ENCODE results near the gene HADHB.
"Not testable (repeated sequence)": the region's sequence is repeated elsewhere in the genome, so short reads cannot be mapped to it uniquely, and the experiment has no call there.

Gene HADHB

GRCh38 chr2:26245231-26245732, 543 bp downstream of the HADHB start:
- peak; percentile 33 to 37 for DNase-seq (ENCODE audit: low read depth in 2 of 2)

GRCh38 chr2:26245810-26246209, 1.1 kb downstream of the HADHB start:
- DNase-seq (ENCODE audit: low read depth in 2 of 2), result no peak

- no peak for DNase-seq (ENCODE audit: low read depth in 2 of 2)
These were observed 2.1 kb downstream of the HADHB start for GRCh38 chr2:26246818-26247217.

- no peak for DNase-seq (ENCODE audit: low read depth in 2 of 2)
These were observed 4.9 kb downstream of the HADHB start for GRCh38 chr2:26249625-26250024.

GRCh38 chr2:26251893-26252292, 7.2 kb downstream of the HADHB start:
- DNase-seq (ENCODE audit: low read depth in 2 of 2), result no peak

GRCh38 chr2:26255759-26256384, 11.1 kb downstream of the HADHB start:
- DNase-seq (ENCODE audit: low read depth in 2 of 2), result no peak

GRCh38 chr2:26258836-26259235, 14.1 kb downstream of the HADHB start:
- not testable (repeated sequence) for DNase-seq (ENCODE audit: low read depth in 2 of 2)

GRCh38 chr2:26268213-26268612, 23.5 kb downstream of the HADHB start:
- no peak for DNase-seq (ENCODE audit: low read depth in 2 of 2)

- DNase-seq (ENCODE audit: low read depth in 2 of 2), result not testable (repeated sequence)
These were observed 24.1 kb downstream of the HADHB start for GRCh38 chr2:26268670-26269385.

GRCh38 chr2:26269571-26270158, 24.9 kb downstream of the HADHB start:
- DNase-seq (ENCODE audit: low read depth in 2 of 2), result no peak

- no peak for DNase-seq (ENCODE audit: low read depth in 2 of 2)
These were observed 25.6 kb downstream of the HADHB start for GRCh38 chr2:26270373-26270772.

- no peak for DNase-seq (ENCODE audit: low read depth in 2 of 2)
These were observed 28.8 kb downstream of the HADHB start for GRCh38 chr2:26273501-26273900.

GRCh38 chr2:26274058-26274613, 29.4 kb downstream of the HADHB start:
- DNase-seq (ENCODE audit: low read depth in 2 of 2), result no peak

GRCh38 chr2:26276484-26277227, 31.9 kb downstream of the HADHB start:
- DNase-seq (ENCODE audit: low read depth in 2 of 2), result no peak

GRCh38 chr2:26279886-26280285, 35.1 kb downstream of the HADHB start:
- DNase-seq (ENCODE audit: low read depth in 2 of 2), result no peak

- DNase-seq (ENCODE audit: low read depth in 2 of 2), result no peak
These were observed 36.5 kb downstream of the HADHB start for GRCh38 chr2:26281226-26281625.

- no peak for DNase-seq (ENCODE audit: low read depth in 2 of 2)
These were observed 38.9 kb downstream of the HADHB start for GRCh38 chr2:26283606-26284005.

GRCh38 chr2:26284132-26284531, 39.4 kb downstream of the HADHB start:
- DNase-seq (ENCODE audit: low read depth in 2 of 2), result no peak

GRCh38 chr2:26285931-26286330, 41.2 kb downstream of the HADHB start:
- no peak for DNase-seq (ENCODE audit: low read depth in 2 of 2)

GRCh38 chr2:26290001-26290400, 45.3 kb downstream of the HADHB start:
- DNase-seq (ENCODE audit: low read depth in 2 of 2), result no peak

GRCh38 chr2:26292646-26293045, 47.9 kb downstream of the HADHB start:
- DNase-seq (ENCODE audit: low read depth in 2 of 2), result no peak

GRCh38 chr2:26295511-26295910, 50.8 kb downstream of the HADHB start:
- DNase-seq (ENCODE audit: low read depth in 2 of 2), result no peak
